Stimulated activated CD4-positive, alpha-beta T cell treated with anti-CD3 and anti-CD28 coated beads, Interleukin-12 subunit alpha, Interleukin-12 subunit beta, amount 100 ng/mL, for 4 hours (primary cell): Measurements from ENCODE around the gene ERGIC1.

Source experiments
- DNase-seq: peaks from one replicate; pipeline ENCODE4 v3.0.0-alpha.2; 2020

The ERGIC1 gene

DNA sequence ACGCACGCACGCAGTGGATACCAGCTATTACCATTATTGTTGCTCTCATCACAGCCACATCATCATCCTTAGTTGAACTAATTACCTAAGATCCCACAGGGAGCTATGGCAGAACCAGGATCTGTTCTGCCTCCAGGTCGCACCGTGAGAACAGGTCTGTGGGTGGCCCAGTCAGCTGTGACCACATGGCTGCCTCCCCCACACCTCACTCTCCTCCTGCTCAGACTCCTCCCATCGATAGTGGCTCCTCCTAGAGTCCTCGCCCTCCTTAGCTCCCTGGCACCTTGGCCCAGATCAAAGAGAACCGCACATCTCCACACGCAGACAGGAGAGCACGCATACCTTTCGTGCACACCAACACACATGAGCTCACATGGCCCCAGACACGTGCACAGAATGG lies 92.7 kb downstream of the ERGIC1 start:
- DNase-seq: no peak

DNA sequence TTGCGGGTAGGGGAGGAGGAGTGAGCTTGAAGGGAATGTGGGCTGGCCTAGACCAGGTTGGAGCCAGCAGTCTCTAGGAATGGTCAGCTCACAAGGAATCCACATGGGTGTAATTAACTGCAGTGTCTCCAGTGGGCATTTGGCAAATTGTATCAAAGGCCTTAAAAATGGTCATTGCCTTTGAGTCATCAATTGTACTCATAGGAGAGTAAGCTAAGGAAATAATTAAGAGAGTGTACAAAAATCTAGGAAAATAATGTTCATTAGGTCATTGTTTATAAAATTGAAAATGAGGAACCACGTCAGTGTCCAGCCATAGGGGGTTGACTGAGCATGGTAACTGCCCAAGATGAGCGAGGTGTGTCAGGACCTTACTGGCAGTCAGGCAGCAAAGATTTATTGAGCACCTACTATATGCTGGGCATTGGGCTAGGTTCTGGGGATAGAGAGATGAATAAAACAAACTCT lies 95.4 kb downstream of the ERGIC1 start:
- no peak for DNase-seq

DNA sequence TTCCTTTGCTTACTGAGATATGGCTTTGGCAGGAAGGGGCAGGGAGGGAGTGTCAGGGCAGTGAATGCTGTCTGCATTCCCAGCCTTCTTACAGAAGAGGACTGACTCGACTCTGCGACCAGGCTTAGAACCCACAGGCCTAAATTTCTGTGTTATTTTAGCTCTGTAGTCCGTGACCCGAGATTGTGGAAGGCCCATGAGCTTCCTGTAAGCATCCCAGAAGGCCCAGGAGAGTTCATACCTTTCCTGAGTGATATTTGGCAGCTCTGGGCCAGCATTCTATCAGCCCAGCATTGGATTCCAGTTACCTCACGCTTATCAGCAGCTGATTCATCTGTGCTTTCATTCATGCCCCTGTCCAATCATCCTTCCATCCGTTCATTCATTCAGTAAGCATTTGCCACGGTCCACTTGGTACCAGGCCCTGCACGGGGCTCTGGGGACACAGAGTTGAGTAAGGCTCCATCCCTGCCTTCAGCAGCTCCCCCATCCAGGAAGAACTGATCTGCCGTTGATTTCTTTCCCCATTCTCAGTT lies 97.0 kb downstream of the ERGIC1 start:
- no peak for DNase-seq

DNA sequence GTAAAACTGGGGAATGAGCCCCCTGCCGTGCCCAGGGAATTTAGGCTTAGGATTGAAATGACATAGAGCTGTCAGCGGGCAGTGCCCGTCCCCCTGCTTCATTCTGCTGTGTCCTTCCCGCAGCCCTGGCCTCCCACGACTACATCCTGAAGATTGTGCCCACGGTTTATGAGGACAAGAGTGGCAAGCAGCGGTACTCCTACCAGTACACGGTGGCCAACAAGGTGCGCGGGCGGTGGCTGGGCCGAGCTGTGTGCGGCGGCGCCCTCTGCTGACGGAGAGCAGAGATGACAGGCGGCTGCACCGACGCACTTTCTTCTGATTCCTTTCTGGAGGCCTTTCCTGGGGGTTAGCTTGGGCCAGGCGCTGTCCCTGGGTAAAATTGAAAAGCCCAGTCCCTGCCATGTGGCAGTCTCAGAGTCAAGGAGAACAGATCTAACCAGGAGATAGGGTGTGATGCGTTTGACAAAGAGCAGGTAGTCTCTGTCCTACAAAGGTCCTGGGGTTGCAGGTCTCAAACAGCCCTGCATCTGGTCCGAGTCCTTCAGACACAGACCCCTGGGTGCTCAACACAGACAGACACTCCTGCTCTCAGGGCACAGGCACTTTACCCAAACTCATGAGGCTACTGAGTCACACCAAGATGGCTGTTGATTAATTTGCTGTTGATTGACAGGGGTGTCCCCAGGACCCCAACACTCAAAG lies 98.4 kb downstream of the ERGIC1 start:
- DNase-seq: peak; percentile 71

DNA sequence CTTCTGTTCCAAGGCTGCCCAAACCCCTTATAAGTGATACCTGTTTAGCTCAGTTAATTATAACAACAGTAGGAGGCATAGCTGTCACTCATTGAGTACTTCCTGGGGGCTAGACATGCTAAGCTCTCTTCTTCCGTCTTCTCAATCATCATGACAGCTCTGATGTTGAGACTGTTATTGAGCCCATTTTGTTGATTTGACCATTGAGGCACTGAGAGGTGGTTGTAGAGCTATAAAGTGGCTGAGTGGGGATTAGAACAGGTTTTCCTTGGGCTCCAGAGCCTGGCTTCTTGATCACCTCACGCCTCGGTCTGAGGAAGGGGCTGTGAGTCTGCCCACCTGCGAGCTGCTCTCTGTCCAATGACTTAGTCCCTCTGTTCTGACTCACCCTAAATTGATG lies 99.2 kb downstream of the ERGIC1 start:
- no peak for DNase-seq

- DNase-seq: no peak
Observed at GRCh38 chr5:172935096-172935495, 101.0 kb downstream of the ERGIC1 start.

DNA sequence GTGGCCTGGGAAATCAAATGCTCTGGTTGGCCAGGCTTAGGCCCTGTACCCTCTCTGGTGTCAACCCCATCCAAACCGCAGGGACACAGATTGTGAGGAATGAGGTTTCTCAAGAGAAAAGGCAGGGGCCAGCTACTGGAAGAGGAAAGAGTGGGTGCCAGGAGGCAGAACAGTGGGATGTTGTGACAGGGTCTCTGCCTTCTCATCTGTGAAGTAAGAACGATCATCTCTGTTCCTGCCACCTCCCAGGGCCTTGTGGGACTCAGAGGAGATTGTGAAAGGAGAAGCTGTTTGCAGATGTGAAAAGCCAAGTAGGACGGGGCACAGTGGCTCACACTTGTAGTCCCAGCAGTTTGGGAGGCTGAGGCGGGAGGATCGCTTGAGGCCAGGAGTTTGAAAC lies 102.3 kb downstream of the ERGIC1 start:
- DNase-seq: no peak

DNA sequence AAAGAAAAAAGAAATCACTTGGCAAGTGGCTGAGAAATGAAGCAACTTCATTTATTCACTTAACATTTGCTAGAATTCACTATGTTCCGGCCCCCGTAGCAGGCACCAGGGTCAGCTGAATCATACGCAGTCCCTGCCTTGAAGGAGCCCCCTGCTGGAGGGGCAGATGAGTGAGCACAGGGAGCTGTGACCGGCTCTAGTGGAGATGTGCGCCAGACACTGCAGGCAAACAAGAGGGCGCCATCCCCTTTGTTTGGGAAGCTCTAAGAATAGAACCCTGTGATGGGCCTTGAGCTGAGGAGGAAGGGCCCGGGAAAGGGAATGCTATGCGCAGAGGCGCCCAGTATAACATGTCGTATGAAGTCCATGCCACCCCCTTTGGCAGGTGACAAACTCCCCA lies 105.0 kb downstream of the ERGIC1 start:
- no peak for DNase-seq

DNA sequence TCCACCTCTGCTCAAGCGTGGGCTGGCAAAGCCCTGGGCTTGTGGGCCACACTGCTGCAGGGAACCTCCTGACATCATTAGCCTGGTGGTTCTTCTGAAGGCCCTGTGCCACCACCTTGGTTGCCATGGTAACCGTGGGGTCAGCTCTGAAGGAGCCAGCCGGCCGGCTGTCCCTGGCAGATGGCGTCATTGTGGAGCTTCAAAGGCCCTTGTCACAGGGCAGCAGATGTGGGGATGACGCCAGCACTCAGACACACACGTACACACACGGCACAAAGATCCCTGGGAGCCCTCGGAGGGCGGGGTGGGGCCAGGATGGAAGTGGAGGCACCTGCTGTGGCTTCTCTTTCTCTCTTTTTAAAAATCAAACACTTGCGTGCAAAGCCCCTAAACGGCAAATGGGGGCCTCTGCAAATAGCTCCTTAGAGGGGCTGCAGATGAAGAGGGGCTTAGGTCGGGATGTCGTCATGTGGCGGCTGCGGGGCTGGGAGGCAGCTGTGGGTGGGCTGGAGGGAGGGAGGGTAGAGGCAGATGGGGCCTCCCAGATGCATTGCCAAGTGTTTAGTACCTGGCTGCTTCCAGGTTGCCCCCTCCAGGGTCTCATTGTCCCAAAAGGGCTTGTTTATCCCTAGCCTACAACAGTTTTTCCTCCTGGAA lies 105.7 kb downstream of the ERGIC1 start:
- DNase-seq: no peak

GRCh38 chr5:172940268-172941066 lies 106.4 kb downstream of the ERGIC1 start:
- no peak for DNase-seq

DNA sequence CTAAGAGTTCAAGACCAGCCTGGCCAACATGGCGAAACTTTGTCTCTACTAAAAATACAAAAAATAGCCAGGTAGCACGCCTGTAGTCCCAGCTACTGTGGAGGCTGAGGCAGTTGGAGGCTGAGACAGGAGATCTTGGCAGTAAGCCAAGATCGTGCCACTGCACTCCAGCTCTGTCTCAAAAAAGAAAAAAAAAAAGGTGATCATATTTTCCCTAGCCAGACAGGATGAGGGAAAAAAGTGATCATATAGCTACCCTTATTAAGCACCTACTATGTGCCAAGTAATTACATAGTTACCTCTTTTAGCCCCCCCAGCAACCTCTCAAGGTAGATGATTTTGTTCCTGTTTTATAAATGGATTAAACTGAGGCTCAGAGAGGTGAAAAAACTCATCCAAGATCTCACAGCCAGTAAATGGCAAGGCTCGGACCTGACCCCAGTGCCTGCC lies 107.0 kb downstream of the ERGIC1 start:
- no peak for DNase-seq

- DNase-seq: no peak
Observed at GRCh38 chr5:172942556-172942955, 108.5 kb downstream of the ERGIC1 start.

- no peak for DNase-seq
Observed at GRCh38 chr5:172943283-172943841, 109.3 kb downstream of the ERGIC1 start.

DNA sequence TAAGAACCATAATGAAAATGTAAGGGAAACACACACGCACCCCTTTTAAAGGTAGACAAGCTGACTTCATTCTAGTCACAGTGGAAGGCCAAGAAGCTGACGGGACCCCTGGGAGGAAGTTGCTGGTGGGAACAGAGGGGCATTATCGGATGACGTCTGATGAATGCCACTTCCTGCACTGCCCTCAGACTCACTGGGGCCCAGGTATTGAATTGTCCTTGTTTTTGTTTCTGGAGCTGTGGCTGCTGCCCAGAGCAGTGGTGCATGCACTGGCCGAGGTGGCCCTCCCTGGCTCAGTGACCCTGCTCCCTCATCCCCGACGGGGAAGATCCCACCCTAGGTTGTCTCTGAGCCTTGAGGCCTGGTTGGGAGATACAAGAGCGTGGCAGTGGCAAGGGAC lies 109.9 kb downstream of the ERGIC1 start:
- DNase-seq: no peak

DNA sequence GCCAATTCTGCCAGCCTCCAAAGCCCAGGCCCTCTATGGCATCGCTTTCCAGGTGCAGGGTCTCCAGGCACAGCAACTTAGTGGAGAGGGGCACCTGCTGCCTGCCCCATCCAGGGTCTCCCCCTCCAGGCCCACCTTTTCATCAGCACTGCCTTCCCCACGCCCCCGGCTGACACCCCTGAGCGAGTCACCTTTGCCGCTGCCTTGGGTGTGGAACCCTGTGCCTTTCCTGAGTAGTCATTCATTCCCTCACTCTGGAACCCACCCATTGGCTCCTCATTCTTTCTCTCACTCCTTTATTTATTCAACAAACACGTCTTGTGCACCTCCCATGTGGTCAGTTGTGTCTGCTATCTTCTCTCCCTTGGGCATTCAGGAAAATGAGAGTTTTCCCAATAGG lies 110.7 kb downstream of the ERGIC1 start:
- no peak for DNase-seq

DNA sequence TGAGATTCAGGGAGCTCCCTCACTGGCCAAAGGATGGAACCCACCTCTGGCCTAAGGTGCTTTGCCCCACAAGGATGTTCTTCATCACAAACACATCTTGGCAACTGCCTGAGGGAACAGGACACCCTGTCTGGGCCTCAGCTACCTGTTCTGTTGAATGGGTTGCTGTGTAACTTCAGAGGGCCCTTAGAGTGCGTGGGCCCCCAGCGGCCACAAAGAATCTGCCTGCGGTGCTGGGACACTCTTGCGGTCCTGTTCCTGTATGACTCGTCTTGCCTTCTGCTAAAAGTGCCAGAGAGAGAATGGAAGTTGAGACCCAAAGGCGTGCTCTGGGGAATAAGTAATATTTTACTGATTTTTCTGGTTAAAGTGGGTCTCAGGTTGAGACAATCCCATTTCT lies 111.1 kb downstream of the ERGIC1 start:
- DNase-seq: no peak

DNA sequence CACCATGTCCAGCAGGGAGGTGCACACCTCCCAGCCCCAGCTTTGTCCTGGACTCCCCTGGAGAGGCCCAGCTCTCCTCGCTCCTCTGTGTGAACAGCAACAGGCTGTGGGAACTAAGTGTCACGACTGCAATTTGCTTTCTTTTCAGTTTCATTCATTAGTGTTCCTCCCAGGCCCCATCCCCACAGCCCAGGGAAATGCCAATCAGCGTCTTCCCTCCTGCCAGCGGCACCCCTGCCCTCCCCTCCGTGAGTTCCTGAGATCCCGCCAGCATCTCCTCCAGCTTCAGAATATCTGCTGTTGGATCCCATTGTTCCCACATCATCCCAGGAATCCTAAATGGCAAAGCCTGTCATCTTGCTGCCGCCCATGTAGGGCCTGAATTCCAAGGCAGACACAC lies 112.1 kb downstream of the ERGIC1 start:
- DNase-seq: no peak

GRCh38 chr5:172949426-172949825 lies 115.4 kb downstream of the ERGIC1 start:
- no peak for DNase-seq

DNA sequence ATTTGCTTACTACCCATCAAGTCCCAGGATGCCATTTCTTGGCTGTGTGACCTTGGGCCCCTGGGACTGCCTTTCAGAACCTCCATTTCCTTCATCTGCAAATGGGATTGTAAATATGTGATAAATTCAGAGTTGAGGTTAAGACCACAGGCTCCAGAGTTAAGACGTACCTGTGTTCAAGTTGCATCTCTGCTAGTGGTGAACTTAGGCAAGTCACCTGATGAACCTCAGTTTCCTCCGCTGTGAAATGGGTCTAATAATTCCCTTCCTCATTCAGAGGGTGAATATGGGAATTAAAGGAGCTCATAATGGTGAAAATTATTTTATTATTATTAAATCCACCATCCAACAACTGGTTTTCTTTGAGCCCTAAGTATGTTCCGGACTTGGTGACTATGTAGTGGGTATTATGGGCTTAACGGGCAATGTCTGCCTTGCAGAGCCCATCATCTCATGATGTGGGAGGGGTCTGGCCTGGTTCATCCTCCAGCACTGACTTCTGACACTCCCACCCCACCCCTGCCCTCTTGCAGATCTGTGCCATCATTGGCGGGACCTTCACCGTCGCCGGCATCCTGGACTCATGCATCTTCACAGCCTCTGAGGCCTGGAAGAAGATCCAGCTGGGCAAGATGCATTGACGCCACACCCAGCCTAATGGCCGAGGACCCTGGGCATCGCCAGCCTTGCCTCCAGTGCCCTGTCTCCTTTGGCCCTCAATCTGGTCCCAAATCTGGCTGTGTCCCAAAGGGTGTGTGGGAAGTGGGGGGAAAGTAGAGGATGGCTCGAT lies 116.3 kb downstream of the ERGIC1 start:
- DNase-seq: no peak

DNA sequence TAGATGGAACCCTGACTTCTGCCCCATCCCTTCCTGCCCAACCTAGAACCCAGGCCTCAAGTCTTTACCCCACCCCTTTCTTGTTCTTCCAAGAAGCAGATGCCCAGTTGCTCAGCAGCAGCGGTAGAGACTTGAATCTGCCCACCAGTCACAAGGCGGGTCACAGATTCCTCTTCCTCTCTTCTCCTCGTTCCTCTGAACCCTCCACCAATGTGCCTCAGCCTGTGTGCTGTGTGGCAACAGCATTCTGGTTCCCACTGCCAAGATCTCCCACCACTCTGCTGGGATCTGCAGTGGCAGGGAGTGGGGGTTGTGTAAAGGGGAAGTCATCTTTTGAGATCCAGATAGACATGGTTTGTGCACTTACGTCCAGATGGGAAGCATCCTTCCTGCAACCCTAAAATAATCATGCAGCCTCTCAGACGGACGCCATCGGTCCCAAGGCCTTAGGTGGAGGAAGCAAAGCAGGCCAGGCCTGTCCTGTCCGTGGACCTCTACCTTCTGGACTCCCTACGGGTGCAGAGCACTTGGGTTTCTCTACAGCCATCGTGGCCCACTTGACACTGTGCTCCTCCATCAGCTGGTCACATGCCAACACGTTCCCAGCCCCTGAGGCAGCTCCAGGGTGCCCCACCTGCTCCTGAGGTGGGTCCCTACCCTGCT lies 117.5 kb downstream of the ERGIC1 start:
- no peak for DNase-seq

DNA sequence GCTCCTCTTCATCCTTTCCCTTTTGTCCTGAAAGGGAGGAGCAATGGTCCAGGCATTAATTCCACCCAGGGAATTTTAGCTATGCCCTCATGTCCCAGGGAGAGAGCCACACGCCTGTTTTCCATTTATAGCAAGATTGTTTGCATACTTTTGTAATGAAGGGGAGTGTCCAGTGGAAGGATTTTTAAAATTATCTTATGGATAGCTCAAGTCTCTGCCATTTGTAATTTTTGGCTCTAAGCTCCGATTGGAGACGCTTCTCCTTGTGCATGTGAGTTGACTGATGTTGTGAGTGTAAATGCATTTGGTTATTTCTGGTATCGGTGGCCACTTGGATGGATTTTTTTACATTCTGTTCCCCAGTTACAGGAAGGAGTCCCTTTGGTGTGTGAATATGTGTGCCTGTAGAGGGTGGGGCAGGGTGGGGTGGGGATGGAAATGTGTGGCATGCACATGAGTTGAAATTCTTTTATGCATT lies 118.0 kb downstream of the ERGIC1 start:
- no peak for DNase-seq
